B cell (primary cell): ENCODE data around the gene MYL12A.

Source experiments
- CTCF ChIP-seq: fragments of 200-600 bp; IDR thresholded peaks from one replicate; pipeline ENCODE4 v1.8.0; 2022; ENCODE audit warnings: antibody characterized with exemption, mild to moderate bottlenecking
- EZH2 ChIP-seq: IDR thresholded peaks from 2 replicates; pipeline ENCODE4 v1.6.1; 2012; ENCODE audit warnings: borderline replicate concordance, low read depth, mild to moderate bottlenecking, moderate library complexity, low read length; ENCODE audit not compliant: insufficient read depth, poor library complexity, severe bottlenecking

- TF ChIP-seq EZH2 (no peak), CTCF (no peak)
These were observed 13.4 kb downstream of the MYL12A start for GRCh38 chr18:3260995-3261372.
